GM12872 (cell line): ENCODE measurements around the gene BBC3.

Experiments used
- TF ChIP-seq, protein P1 (sequence below): IDR thresholded peaks from 3 replicates; pipeline ENCODE4 v1.5.1; 2011; ENCODE audit warnings: low read depth, mild to moderate bottlenecking, low read length, moderate library complexity; ENCODE audit not compliant: insufficient read depth

Gene BBC3

DNA sequence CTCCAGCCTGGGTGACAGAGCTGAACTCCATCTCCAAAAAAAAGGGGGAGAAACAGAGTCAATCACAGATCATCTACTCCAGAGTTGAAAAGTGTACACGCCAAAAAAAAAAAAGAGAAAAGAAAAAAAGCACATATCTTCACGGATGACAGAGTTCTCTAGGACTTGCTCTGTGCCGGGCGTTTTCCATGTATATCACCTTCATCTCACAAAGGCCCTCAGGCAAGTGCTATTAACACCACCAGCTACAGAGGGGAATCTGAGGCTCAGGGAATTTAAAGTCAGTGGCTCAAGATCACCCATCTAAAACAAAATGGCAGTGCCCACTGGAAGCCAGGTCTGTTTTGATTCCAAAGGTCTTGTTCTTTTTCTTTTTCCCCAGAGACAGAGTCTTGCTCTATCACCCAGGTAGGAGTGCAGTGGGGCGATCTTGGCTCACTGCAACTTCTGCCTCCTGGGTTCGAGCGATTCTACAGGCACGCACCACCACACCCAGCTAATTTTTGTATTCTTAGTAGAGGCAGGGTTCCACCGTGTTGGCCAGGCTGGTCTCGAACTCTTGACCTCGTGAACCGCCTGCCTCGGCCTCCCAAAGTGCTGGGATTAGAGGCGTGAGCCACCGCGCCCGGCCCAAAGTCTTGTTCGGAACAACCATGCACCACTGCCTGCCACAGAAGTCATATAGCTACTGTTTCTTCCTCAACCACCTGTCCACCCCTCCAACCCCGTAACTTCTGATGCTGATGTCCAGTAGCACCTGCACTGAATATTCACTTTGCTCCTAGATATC, 58.1 kb downstream of the BBC3 start:
- TF ChIP-seq, protein P1, sequence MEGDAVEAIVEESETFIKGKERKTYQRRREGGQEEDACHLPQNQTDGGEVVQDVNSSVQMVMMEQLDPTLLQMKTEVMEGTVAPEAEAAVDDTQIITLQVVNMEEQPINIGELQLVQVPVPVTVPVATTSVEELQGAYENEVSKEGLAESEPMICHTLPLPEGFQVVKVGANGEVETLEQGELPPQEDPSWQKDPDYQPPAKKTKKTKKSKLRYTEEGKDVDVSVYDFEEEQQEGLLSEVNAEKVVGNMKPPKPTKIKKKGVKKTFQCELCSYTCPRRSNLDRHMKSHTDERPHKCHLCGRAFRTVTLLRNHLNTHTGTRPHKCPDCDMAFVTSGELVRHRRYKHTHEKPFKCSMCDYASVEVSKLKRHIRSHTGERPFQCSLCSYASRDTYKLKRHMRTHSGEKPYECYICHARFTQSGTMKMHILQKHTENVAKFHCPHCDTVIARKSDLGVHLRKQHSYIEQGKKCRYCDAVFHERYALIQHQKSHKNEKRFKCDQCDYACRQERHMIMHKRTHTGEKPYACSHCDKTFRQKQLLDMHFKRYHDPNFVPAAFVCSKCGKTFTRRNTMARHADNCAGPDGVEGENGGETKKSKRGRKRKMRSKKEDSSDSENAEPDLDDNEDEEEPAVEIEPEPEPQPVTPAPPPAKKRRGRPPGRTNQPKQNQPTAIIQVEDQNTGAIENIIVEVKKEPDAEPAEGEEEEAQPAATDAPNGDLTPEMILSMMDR: no peak
